Esophagus muscularis mucosa (tissue), 4 donors: ENCODE measurements around the gene PTER. TPM values are rescaled to one million over a fixed set of nuclear protein-coding genes. Genes with fewer than 3 reads are reported as not detected.

Experiments
- DNase-seq: peaks from one replicate; pipeline ENCODE4 v3.0.0-alpha.2; 2017; ENCODE audit errors: extremely low spot score
- H3K27ac ChIP-seq, 4 donors: fragments of 200-600 bp; sonication (generic); replicated peaks in 1 of 4; 1 replicate in 3 of 4; 2 replicates in 1 of 4; pipeline ENCODE4 v1.5.1; 2016 to 2019; ENCODE audit warnings: mild to moderate bottlenecking in 1 of 4
- H3K27me3 ChIP-seq, 4 donors: fragments of 200-600 bp; sonication (generic); one replicate each; pipeline versions ENCODE4 v1.5.1 to v1.6.0; 2016 to 2019
- H3K36me3 ChIP-seq, 4 donors: fragments of 200-600 bp; sonication (generic); one replicate each; pipeline ENCODE4 v1.5.1; 2016 to 2019
- H3K4me1 ChIP-seq, 4 donors: fragments of 200-600 bp; sonication (generic); one replicate each; pipeline ENCODE4 v1.5.1; 2016 to 2019
- H3K4me3 ChIP-seq, 4 donors: fragments of 200-600 bp; sonication (generic); 1 replicate in 2 of 4; 2 replicates in 2 of 4; pipeline ENCODE4 v1.5.1; 2016 to 2019; ENCODE audit warnings: mild to moderate bottlenecking in 4 of 4, moderate library complexity in 1 of 4
- H3K9me3 ChIP-seq, 4 donors: fragments of 200-600 bp; sonication (generic); 1 replicate in 3 of 4; 2 replicates in 1 of 4; pipeline ENCODE4 v1.5.1; 2016 to 2019
- CTCF ChIP-seq, 3 experiments: fragments of 200-600 bp in 2 of 3; fragments of 450-650 bp in 1 of 3; sonication (generic) in 2 of 3; IDR thresholded peaks; one replicate each; pipeline ENCODE4 v1.5.1; 2017 to 2019; ENCODE audit warnings: antibody characterized with exemption in 3 of 3, mild to moderate bottlenecking in 2 of 3, moderate library complexity in 1 of 3
- EP300 ChIP-seq: sonication (generic); formaldehyde crosslinking; IDR thresholded peaks from one replicate; pipeline ENCODE4 v1.6.1; 2017; ENCODE audit warnings: antibody characterized with exemption
- POLR2A ChIP-seq: fragments of 450-650 bp; IDR thresholded peaks from one replicate; pipeline ENCODE4 v1.6.1; 2017; ENCODE audit warnings: antibody characterized with exemption, moderate library complexity, mild to moderate bottlenecking, low read depth
- POLR2AphosphoS5 ChIP-seq, 2 donors: sonication (generic); formaldehyde crosslinking; IDR thresholded peaks; one replicate each; pipeline ENCODE4 v1.6.1; 2017; ENCODE audit warnings: antibody characterized with exemption in 2 of 2
- WGBS: methylation state at CpG from one replicate; pipeline ENCODE4 v1.1.5; 2018; 5-methylcytosine and 5-hydroxymethylcytosine counted together
- intact Hi-C: fragments of 100-400 bp; cut with DNase I; formaldehyde crosslinking; loops from one replicate; pipeline ENCODE4 v1.15.1; 2023
- total RNA-seq, 4 donors: library from RNA; depleted of rRNA; stranded (reverse); fragments of >200 nt; gene quantifications; one replicate each; pipeline versions ENCODE4 v1.1.0 to v1.2.1, GENCODE V29; 2016

The PTER gene
- total RNA-seq, 4 donors from 2014 or later = 8.1 to 10.4 (median 9.8) TPM

- 64% methylated on average over 5 of the region's 5 CpGs for WGBS
- intact Hi-C loops = no loop called here
- TF ChIP-seq POLR2A (no peak), EP300 (no peak), POLR2AphosphoS5 (IDR thresholded peaks at IDR 0.05) (no peak), CTCF (IDR thresholded peaks at IDR 0.05) (no peak)
- Histone ChIP-seq H3K4me3 (no peak overlapping the region), H3K9me3 (no peaks in the 10 kb centered on the region), H3K36me3 (peaks cover 0 to 24% (median 5%) of the 10 kb centered on the region in 4 donors), H3K27ac (no peak overlapping the region), H3K27me3 (no peaks in the 10 kb centered on the region), H3K4me1 (no peaks in the 10 kb centered on the region)
- DNase-seq = no peak
Measured at GRCh38 chr10:16509996-16510395, 73.2 kb downstream of the PTER start.

- TF ChIP-seq CTCF (IDR thresholded peaks at IDR 0.05) (no peak), POLR2A (no peak), POLR2AphosphoS5 (IDR thresholded peaks at IDR 0.05) (no peak), EP300 (no peak)
- 90% methylated on average over 9 of the region's 9 CpGs for WGBS
Measured at GRCh38 chr10:16510843-16511242, 74.0 kb downstream of the PTER start.

GRCh38 chr10:16518822-16519221, 82.0 kb downstream of the PTER start:
- WGBS = 67% methylated on average over 3 of the region's 4 CpGs
- no peak overlapping the region for H3K27ac ChIP-seq
- peaks cover 17 to 32% (median 28%) of the 10 kb centered on the region in 4 donors for H3K4me1 ChIP-seq
- DNase-seq = no peak
- no peak overlapping the region for H3K4me3 ChIP-seq
- TF ChIP-seq CTCF (IDR thresholded peaks at IDR 0.05) = no peak
- TF ChIP-seq POLR2A = no peak
- TF ChIP-seq POLR2AphosphoS5 (IDR thresholded peaks at IDR 0.05) = no peak
- no peak for TF ChIP-seq EP300
- no peaks in the 10 kb centered on the region for H3K9me3 ChIP-seq
- H3K27me3 ChIP-seq = peaks cover 0 to 48% (median 22%) of the 10 kb centered on the region in 4 donors
- peaks cover 0 to 5% (median 0%) of the 10 kb centered on the region in 4 donors for H3K36me3 ChIP-seq
- intact Hi-C loops = no loop called here

More at GRCh38 chr10:16510843-16511242, 74.0 kb downstream of the PTER start:
- Histone ChIP-seq H3K27me3 (no peaks in the 10 kb centered on the region), H3K27ac (no peak overlapping the region), H3K4me3 (no peak overlapping the region), H3K9me3 (no peaks in the 10 kb centered on the region), H3K4me1 (no peaks in the 10 kb centered on the region), H3K36me3 (peaks cover 0 to 16% (median 5%) of the 10 kb centered on the region in 4 donors)
- intact Hi-C loops = no loop called here
- DNase-seq = no peak

- Histone ChIP-seq H3K27me3 (peaks cover 0 to 53% (median 22%) of the 10 kb centered on the region in 4 donors), H3K36me3 (no peaks in the 10 kb centered on the region), H3K4me1 (peaks cover 17 to 32% (median 28%) of the 10 kb centered on the region in 4 donors), H3K9me3 (no peaks in the 10 kb centered on the region), H3K4me3 (peak overlapping the region; percentile 53 to 63 (median 57)), H3K27ac (no peak overlapping the region)
- TF ChIP-seq CTCF (IDR thresholded peaks at IDR 0.05) = no peak
- WGBS = 31% methylated on average over 31 of the region's 31 CpGs
- intact Hi-C loops = no loop called here
- DNase-seq = no peak
Measured at GRCh38 chr10:16519250-16519907, 82.6 kb downstream of the PTER start.
